H1 (cell line): Measurements from ENCODE around the gene TGM1. TPM values are rescaled to one million over a fixed set of nuclear protein-coding genes. Genes with fewer than 3 reads are reported as not detected.

ENCODE experiments used
- CTCF ChIA-PET: fragments of 300-600 bp; sonication (Branson Sonifier 250); formaldehyde crosslinking; loops from one replicate; lab custom pipeline; 2021; ENCODE audit not compliant: partially characterized antibody; lab: Charles Lee
- POLR2A ChIA-PET: fragments of 300-600 bp; sonication (Branson Sonifier 250); formaldehyde crosslinking; loops from one replicate; lab custom pipeline; 2021; ENCODE audit warnings: inconsistent platforms; ENCODE audit not compliant: partially characterized antibody; lab: Charles Lee
- DNase-seq, 2 experiments: peaks; one replicate each; pipeline versions ENCODE4 v3.0.0 to v3.0.0-alpha.2; 2010 to 2022; ENCODE audit warnings: low spot score in 2 of 2, low read depth in 1 of 2, mixed read lengths in 1 of 2
- FAIRE-seq: peaks from 2 replicates; lab custom pipeline; 2011; peaks lifted over from hg19 to GRCh38; lab: Jason Lieb, UNC
- H2AFZ ChIP-seq: 2 replicates; pipeline ENCODE4 v1.8.1; 2012; ENCODE audit warnings: low read length, inconsistent platforms
- H2AK5ac ChIP-seq: 2 replicates; pipeline ENCODE4 v1.6.1; 2013; ENCODE audit warnings: low read depth, low read length
- H2BK120ac ChIP-seq: replicated peaks from 2 replicates; pipeline ENCODE3; 2013; ENCODE audit warnings: low read depth, low read length, inconsistent platforms
- H2BK12ac ChIP-seq: 2 replicates; pipeline ENCODE4 v1.6.1; 2013; ENCODE audit warnings: low read depth, low read length
- H2BK15ac ChIP-seq: 2 replicates; pipeline ENCODE4 v1.6.1; 2013; ENCODE audit warnings: low read length
- H2BK20ac ChIP-seq: 2 replicates; pipeline ENCODE4 v1.6.1; 2013; ENCODE audit warnings: low read length
- H2BK5ac ChIP-seq: 2 replicates; pipeline ENCODE4 v1.6.1; 2013; ENCODE audit warnings: low read depth, low read length
- H3K14ac ChIP-seq: 2 replicates; pipeline ENCODE4 v1.6.1; 2013; ENCODE audit warnings: inconsistent platforms; ENCODE audit not compliant: insufficient read length
- H3K18ac ChIP-seq: 2 replicates; pipeline ENCODE4 v1.6.1; 2013; ENCODE audit warnings: low read length; ENCODE audit errors: extremely low read depth
- H3K23ac ChIP-seq: 2 replicates; pipeline ENCODE4 v1.6.1; 2013; ENCODE audit warnings: inconsistent platforms; ENCODE audit not compliant: insufficient read length
- H3K23me2 ChIP-seq: 2 replicates; pipeline ENCODE4 v1.6.1; 2013; ENCODE audit warnings: low read depth, low read length
- H3K27ac ChIP-seq: 2 replicates; pipeline ENCODE4 v1.6.1; 2011; ENCODE audit warnings: low read depth, low read length, inconsistent platforms
- H3K27me3 ChIP-seq, 4 experiments: replicated peaks in 1 of 4; 1 replicate in 1 of 4; 2 replicates in 3 of 4; pipeline versions ENCODE4 v1.6.1 to v1.8.1; 2011 to 2013; ENCODE audit warnings: low read length in 3 of 4, mild to moderate bottlenecking in 3 of 4, inconsistent platforms in 2 of 4, mixed read lengths in 2 of 4, moderate library complexity in 1 of 4; ENCODE audit not compliant: control insufficient read depth in 3 of 4, insufficient read depth in 3 of 4; ENCODE audit errors: extremely low read depth in 1 of 4
- H3K36me3 ChIP-seq, 4 experiments: 2 replicates each; pipeline versions ENCODE4 v1.6.1 to v1.8.1; 2011 to 2013; ENCODE audit warnings: mild to moderate bottlenecking in 4 of 4, low read length in 3 of 4, moderate library complexity in 2 of 4, control low read depth in 1 of 4, inconsistent platforms in 1 of 4; ENCODE audit not compliant: insufficient read depth in 4 of 4, control insufficient read depth in 2 of 4
- H3K4ac ChIP-seq: replicated peaks from 2 replicates; pipeline ENCODE3; 2013; ENCODE audit warnings: low read length, low read depth, mixed read lengths, inconsistent platforms; ENCODE audit not compliant: insufficient read length
- H3K4me1 ChIP-seq, 4 experiments: replicated peaks in 1 of 4; 1 replicate in 1 of 4; 2 replicates in 3 of 4; pipeline versions ENCODE4 v1.6.1 to v1.8.1; 2011 to 2013; ENCODE audit warnings: low read length in 3 of 4, inconsistent platforms in 2 of 4, mixed read lengths in 1 of 4; ENCODE audit not compliant: insufficient read depth in 4 of 4, control insufficient read depth in 3 of 4
- H3K4me2 ChIP-seq, 2 experiments: 2 replicates each; pipeline versions ENCODE4 v1.6.1 to v1.8.1; 2011 to 2013; ENCODE audit warnings: low read depth in 2 of 2, low read length in 2 of 2, control low read depth in 1 of 2, inconsistent platforms in 1 of 2, mild to moderate bottlenecking in 1 of 2; ENCODE audit not compliant: insufficient read depth in 1 of 2
- H3K4me3 ChIP-seq, 4 experiments: fragments of 200-600, 300-600 bp in 1 of 4; sonication (generic), shearing (Covaris generic), sonication (Bioruptor Twin) in 1 of 4; 2 replicates each; pipeline versions ENCODE4 v1.5.1 to v1.8.1; 2011 to 2016; ENCODE audit warnings: low read length in 4 of 4, low read depth in 3 of 4, control low read depth in 2 of 4, inconsistent platforms in 2 of 4, mild to moderate bottlenecking in 2 of 4, mixed read lengths in 1 of 4, moderate library complexity in 1 of 4; ENCODE audit not compliant: insufficient read depth in 2 of 4; ENCODE audit errors: extremely low read depth in 1 of 4
- H3K56ac ChIP-seq: replicated peaks from 2 replicates; pipeline ENCODE3; 2013; ENCODE audit warnings: low read depth, mild to moderate bottlenecking, mixed read lengths, low read length, inconsistent platforms; ENCODE audit not compliant: insufficient read length
- H3K79me1 ChIP-seq: 2 replicates; pipeline ENCODE4 v1.6.1; 2013; ENCODE audit warnings: low read depth, low read length, control low read depth
- H3K79me2 ChIP-seq, 2 experiments: 2 replicates each; pipeline versions ENCODE4 v1.6.1 to v1.8.1; 2012 to 2013; ENCODE audit warnings: low read length in 2 of 2, mild to moderate bottlenecking in 2 of 2, inconsistent platforms in 1 of 2; ENCODE audit not compliant: insufficient read depth in 2 of 2, control insufficient read depth in 1 of 2
- H3K9ac ChIP-seq, 4 experiments: replicated peaks in 1 of 4; 1 replicate in 1 of 4; 2 replicates in 3 of 4; pipeline versions ENCODE4 v1.6.1 to v1.8.1; 2011 to 2013; ENCODE audit warnings: low read depth in 3 of 4, low read length in 3 of 4, control low read depth in 2 of 4, mild to moderate bottlenecking in 2 of 4, moderate library complexity in 2 of 4, inconsistent platforms in 1 of 4; ENCODE audit errors: extremely low read depth in 1 of 4
- H3K9me3 ChIP-seq, 2 experiments: 2 replicates each; pipeline versions ENCODE4 v1.6.1 to v1.8.1; 2012 to 2013; ENCODE audit warnings: mild to moderate bottlenecking in 2 of 2, moderate library complexity in 2 of 2, control low read depth in 1 of 2, inconsistent platforms in 1 of 2, low read depth in 1 of 2, low read length in 1 of 2, mixed read lengths in 1 of 2; ENCODE audit not compliant: insufficient read depth in 2 of 2
- H4K20me1 ChIP-seq, 2 experiments: replicated peaks in 1 of 2; 2 replicates each; pipeline versions ENCODE3 to v1.8.1; 2011 to 2013; ENCODE audit warnings: inconsistent platforms in 2 of 2, low read length in 2 of 2, mild to moderate bottlenecking in 1 of 2; ENCODE audit not compliant: insufficient read depth in 2 of 2, control insufficient read depth in 1 of 2
- H4K5ac ChIP-seq: 2 replicates; pipeline ENCODE4 v1.6.1; 2013; ENCODE audit warnings: low read length, low read depth, mixed read lengths, inconsistent platforms; ENCODE audit not compliant: insufficient read length
- H4K8ac ChIP-seq: 2 replicates; pipeline ENCODE4 v1.8.0; 2013; ENCODE audit warnings: mild to moderate bottlenecking, moderate library complexity, low read length, inconsistent platforms; ENCODE audit not compliant: insufficient read depth; ENCODE audit errors: extremely low read depth
- H4K91ac ChIP-seq: replicated peaks from 2 replicates; pipeline ENCODE3; 2013; ENCODE audit warnings: low read length, mixed read lengths, inconsistent platforms; ENCODE audit not compliant: insufficient read length
- SAP30 ChIP-seq: fragments of 300-600 bp; sonication (generic); IDR thresholded peaks from 2 replicates; pipeline ENCODE4 v1.7.1; 2012; ENCODE audit warnings: low read length, moderate library complexity, mild to moderate bottlenecking, inconsistent platforms; ENCODE audit not compliant: insufficient read depth, insufficient replicate concordance
- WGBS, 2 experiments: shearing (Covaris generic) in 1 of 2; methylation state at CpG; one replicate each; pipeline versions ENCODE4 v1.1.6 to v1.1.7; 2013 to 2015; ENCODE audit warnings: low lambda C conversion rate in 2 of 2, mixed read lengths in 2 of 2, inconsistent platforms in 1 of 2, low coverage in 1 of 2, missing lambda C conversion rate in 1 of 2; ENCODE audit not compliant: insufficient replicate concordance in 2 of 2, insufficient coverage in 1 of 2, insufficient read length in 1 of 2; ENCODE audit errors: extremely low coverage in 1 of 2, missing lambda C conversion rate in 1 of 2; 5-methylcytosine and 5-hydroxymethylcytosine counted together
- polyA plus RNA-seq, 7 experiments: library from polyadenylated mRNA; depleted of rRNA in 3 of 7; stranded (reverse) in 5 of 7; unstranded in 2 of 7; fragments of >200 nt in 5 of 7; fragments of 200-250 nt in 2 of 7; gene quantifications; 1 replicate in 5 of 7; 2 replicates in 1 of 7; 4 replicates in 1 of 7; pipeline versions ENCODE4 v1.2.1 to v1.2.3, GENCODE V29; 2011 to 2013; ENCODE audit warnings: missing spikeins in 2 of 7, mixed read lengths in 2 of 7
- total RNA-seq: library from RNA; stranded (reverse); fragmentation: NEBNext Ultra II Directional; extraction: Animal tissue kit (Norgen Biotek cat#: 25700); gene quantifications from 2 replicates; pipeline ENCODE4 v1.2.1, GENCODE V29; 2021

The TGM1 gene
- total and polyA plus RNA-seq, 2 of the 8 experiments (the other 6 are each of a cell fraction or from before 2014, with no cell fraction given), result 1.8 to 2.2 TPM

DNA sequence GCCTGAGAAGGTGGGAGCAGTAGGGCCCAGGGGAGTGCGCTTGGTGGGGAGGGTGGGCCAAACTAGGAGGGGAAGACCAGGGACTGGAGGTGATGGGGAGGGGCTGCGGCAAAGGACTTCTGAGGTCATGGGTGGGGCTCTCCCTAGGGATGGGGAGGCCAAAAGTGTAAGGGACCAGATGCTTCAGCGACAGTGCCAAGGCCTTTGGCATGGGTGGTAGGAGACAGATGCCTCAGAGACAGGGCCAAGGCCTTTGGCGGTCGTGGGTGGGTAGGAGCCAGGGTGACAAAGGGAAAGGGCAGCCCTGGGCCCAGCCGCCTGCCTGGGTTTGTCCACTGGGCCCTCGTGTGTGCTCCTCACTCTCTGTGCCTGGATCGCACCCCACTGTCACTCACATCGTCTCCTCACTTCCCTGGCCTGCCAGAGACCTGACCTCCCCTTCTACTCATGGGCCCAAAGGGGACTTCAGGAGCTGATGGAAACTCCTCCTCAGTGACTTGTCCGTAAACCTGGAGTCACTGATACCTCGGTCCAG lies 21.6 kb upstream of the TGM1 start:
- no peak for DNase-seq
- Histone ChIP-seq H3K14ac (no peak overlapping the region), H3K18ac (no peak overlapping the region), H3K4me3 (no peak overlapping the region), H2AK5ac (no peak overlapping the region), H3K4me2 (no peak overlapping the region), H3K4me1 (no peaks in the 10 kb centered on the region), H3K23ac (no peak overlapping the region), H2BK120ac (no peak overlapping the region), H2BK5ac (peak overlapping the region; percentile 56; the same call in 1 of the 2 replicates), H2BK15ac (no peak overlapping the region), H3K79me1 (no peaks in the 10 kb centered on the region; the same call in 1 of the 2 replicates), H4K91ac (no peak overlapping the region), H4K20me1 (peaks cover 0 to 3% of the 10 kb centered on the region in 2 experiments), H3K23me2 (no peaks in the 10 kb centered on the region), H3K79me2 (no peaks in the 10 kb centered on the region), H3K27ac (no peak overlapping the region), H4K5ac (no peak overlapping the region), H2BK20ac (no peak overlapping the region), H3K27me3 (no peaks in the 10 kb centered on the region), H2BK12ac (no peak overlapping the region), H3K9ac (no peak overlapping the region), H3K9me3 (no peaks in the 10 kb centered on the region), H3K36me3 (peaks cover 0 to 2% (median 0%) of the 10 kb centered on the region in 4 experiments; a peak in 1 of 8 replicates), H2AFZ (no peak overlapping the region)
- CTCF ChIA-PET, result interaction anchor here (4.9 to 11.5 kb wide), 5 partner anchors 7 to 42 kb away, joined by 30 to 137 read pairs (median 44); partner anchors contain the start of genes CIDEB, DHRS1, LTB4R2 and NOP9
- POLR2A ChIA-PET, result interaction anchor here (0.9 to 3.8 kb wide), 8 partner anchors 8 to 95 kb away, joined by 3 to 13 read pairs (median 4); partner anchors contain the start of genes RABGGTA and TINF2
- 81% methylated on average over 10 of the region's 11 CpGs; no CpG with 5 or more reads in 1 of the 2 experiments for WGBS, 2 experiments
- TF ChIP-seq SAP30, result no peak
- TF ChIP-seq, all 59 proteins: peak for 0
- H3K4ac ChIP-seq, result no peak overlapping the region
- FAIRE-seq, result no peak
- no peak overlapping the region for H4K8ac ChIP-seq
- H3K56ac ChIP-seq, result no peak overlapping the region
